ENCODE measurements around the gene RFX1. TPM values are rescaled to one million over a fixed set of nuclear protein-coding genes. Genes with fewer than 3 reads are reported as not detected.
A peak's percentile ranks its signal among the peaks of the same experiment; 100 is the strongest.

RFX1 gene
- polyA plus RNA-seq (0.45 to 0.97 TPM (median 0.48 TPM) in 3 replicates), polyA minus RNA-seq (0.42 to 6.6 TPM (median 0.76 TPM) in 3 replicates)
- 3.7 TPM for polyA plus RNA-seq (2011; ENCODE audit: low read depth)
- 0.44 and 1.0 TPM in 2 replicates for polyA plus RNA-seq (2011; cell fraction: cytosol; rRNA removed)
- 3.0 and 3.7 TPM in 2 replicates for polyA plus RNA-seq (2011; cell fraction: nucleus; rRNA removed)
- polyA plus RNA-seq (2012; ENCODE audit: low replicate concordance): 4.0 and 4.3 TPM in 2 replicates
- polyA minus RNA-seq (2011; cell fraction: cytosol; rRNA and poly(A)+ RNA removed): 4.2 TPM
- polyA minus RNA-seq (2011; cell fraction: nucleus; rRNA and poly(A)+ RNA removed): 3.4 and 9.2 TPM in 2 replicates

- FAIRE-seq: peak; percentile 64
- Histone ChIP-seq H3K27me3 (ENCODE audit: control insufficient read depth, extremely low read depth, insufficient read depth, low read length) (no peaks in the 10 kb centered on the region), H2AFZ (ENCODE audit: control insufficient read depth, low read length) (peak within 1 kb of the TSS; percentile 78), H3K9ac (ENCODE audit: control insufficient read depth, extremely low read depth, insufficient read depth, low read length) (peak within 1 kb of the TSS; percentile 97), H3K36me3 (ENCODE audit: control insufficient read depth in 2 of 2, extremely low read depth in 1 of 2, insufficient read depth in 2 of 2, low read length in 2 of 2) (peaks cover 0 to 2% of the 10 kb centered on the region in 2 experiments), H3K4me3 (ENCODE audit: control insufficient read depth in 2 of 3, extremely low read depth in 1 of 3, insufficient read depth in 2 of 3, low read depth in 1 of 3, low read length in 3 of 3) (peak within 1 kb of the TSS; percentile 59 to 91 (median 81)), H3K4me1 (ENCODE audit: control insufficient read depth, extremely low read depth, insufficient read depth, low read length) (peaks cover 25% of the 10 kb centered on the region), H3K27ac (ENCODE audit: control insufficient read depth, insufficient read depth, low read length) (peak within 1 kb of the TSS; percentile 98), H3K9me1 (ENCODE audit: control insufficient read depth, extremely low read depth, insufficient read depth, low read length) (no peaks in the 10 kb centered on the region), H4K20me1 (ENCODE audit: control insufficient read depth, extremely low read depth, insufficient read depth, low read length) (no peaks in the 10 kb centered on the region), H3K4me2 (ENCODE audit: control insufficient read depth, extremely low read depth, insufficient read depth, low read depth, low read length) (peak within 1 kb of the TSS; percentile 74), H3K79me2 (ENCODE audit: control insufficient read depth, insufficient read depth, low read length) (peaks cover 3% of the 10 kb centered on the region), H3K9me3 (ENCODE audit: control insufficient read depth, low read depth, low read length) (no peaks in the 10 kb centered on the region)
- dilution Hi-C loops (cut with MboI; ENCODE audit: extremely low pct_ligation_motif_present, low sequenced_read_pairs): no loop called here
- DNase-seq (ENCODE audit: low read depth, low spot score): peak; percentile 94
- TF ChIP-seq, protein P1, sequence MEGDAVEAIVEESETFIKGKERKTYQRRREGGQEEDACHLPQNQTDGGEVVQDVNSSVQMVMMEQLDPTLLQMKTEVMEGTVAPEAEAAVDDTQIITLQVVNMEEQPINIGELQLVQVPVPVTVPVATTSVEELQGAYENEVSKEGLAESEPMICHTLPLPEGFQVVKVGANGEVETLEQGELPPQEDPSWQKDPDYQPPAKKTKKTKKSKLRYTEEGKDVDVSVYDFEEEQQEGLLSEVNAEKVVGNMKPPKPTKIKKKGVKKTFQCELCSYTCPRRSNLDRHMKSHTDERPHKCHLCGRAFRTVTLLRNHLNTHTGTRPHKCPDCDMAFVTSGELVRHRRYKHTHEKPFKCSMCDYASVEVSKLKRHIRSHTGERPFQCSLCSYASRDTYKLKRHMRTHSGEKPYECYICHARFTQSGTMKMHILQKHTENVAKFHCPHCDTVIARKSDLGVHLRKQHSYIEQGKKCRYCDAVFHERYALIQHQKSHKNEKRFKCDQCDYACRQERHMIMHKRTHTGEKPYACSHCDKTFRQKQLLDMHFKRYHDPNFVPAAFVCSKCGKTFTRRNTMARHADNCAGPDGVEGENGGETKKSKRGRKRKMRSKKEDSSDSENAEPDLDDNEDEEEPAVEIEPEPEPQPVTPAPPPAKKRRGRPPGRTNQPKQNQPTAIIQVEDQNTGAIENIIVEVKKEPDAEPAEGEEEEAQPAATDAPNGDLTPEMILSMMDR (optimal IDR thresholded peaks at IDR 0.05 in 1 of 3, IDR thresholded peaks at IDR 0.05 in 1 of 3, conservative IDR thresholded peaks at IDR 0.05 in 1 of 3; ENCODE audit: extremely low read depth in 1 of 3, insufficient read depth in 2 of 3, low read length in 3 of 3): no peak
- TF ChIP-seq EZH2 (IDR thresholded peaks at IDR 0.05; ENCODE audit: low read length): no peak
Measured at GRCh38 chr19:14006085-14006765, at the start of gene RFX1. Gene RFX1 (minus strand): TSS chr19:14006320. CDS start chr19:13993843, 12,477 bp downstream.

GRCh38 chr19:14055396-14055795 is 49.3 kb upstream of the RFX1 start:
- no peak for FAIRE-seq
- H3K4me3 ChIP-seq (ENCODE audit: control insufficient read depth in 2 of 3, extremely low read depth in 1 of 3, insufficient read depth in 2 of 3, low read depth in 1 of 3, low read length in 3 of 3): no peak overlapping the region
- dilution Hi-C loops (cut with MboI; ENCODE audit: extremely low pct_ligation_motif_present, low sequenced_read_pairs): no loop called here

More at GRCh38 chr19:14055396-14055795, 49.3 kb upstream of the RFX1 start:
- no peaks in the 10 kb centered on the region for H3K79me2 ChIP-seq (ENCODE audit: control insufficient read depth, insufficient read depth, low read length)
- peaks cover 34% of the 10 kb centered on the region for H3K27me3 ChIP-seq (ENCODE audit: control insufficient read depth, extremely low read depth, insufficient read depth, low read length)
- H3K9me3 ChIP-seq (ENCODE audit: control insufficient read depth, low read depth, low read length): no peaks in the 10 kb centered on the region
- H3K4me2 ChIP-seq (ENCODE audit: control insufficient read depth, extremely low read depth, insufficient read depth, low read depth, low read length): no peak overlapping the region
- peaks cover 0 to 2% of the 10 kb centered on the region in 2 experiments for H3K36me3 ChIP-seq (ENCODE audit: control insufficient read depth in 2 of 2, extremely low read depth in 1 of 2, insufficient read depth in 2 of 2, low read length in 2 of 2)
- DNase-seq (ENCODE audit: low read depth, low spot score): no peak
- H4K20me1 ChIP-seq (ENCODE audit: control insufficient read depth, extremely low read depth, insufficient read depth, low read length): no peaks in the 10 kb centered on the region
- no peaks in the 10 kb centered on the region for H3K9me1 ChIP-seq (ENCODE audit: control insufficient read depth, extremely low read depth, insufficient read depth, low read length)
- TF ChIP-seq EZH2 (IDR thresholded peaks at IDR 0.05; ENCODE audit: low read length): no peak
- TF ChIP-seq, protein P1 (optimal IDR thresholded peaks at IDR 0.05 in 1 of 3, IDR thresholded peaks at IDR 0.05 in 1 of 3, conservative IDR thresholded peaks at IDR 0.05 in 1 of 3; ENCODE audit: extremely low read depth in 1 of 3, insufficient read depth in 2 of 3, low read length in 3 of 3): no peak
- H3K9ac ChIP-seq (ENCODE audit: control insufficient read depth, extremely low read depth, insufficient read depth, low read length): no peak overlapping the region
- no peak overlapping the region for H2AFZ ChIP-seq (ENCODE audit: control insufficient read depth, low read length)
- H3K27ac ChIP-seq (ENCODE audit: control insufficient read depth, insufficient read depth, low read length): no peak overlapping the region
- H3K4me1 ChIP-seq (ENCODE audit: control insufficient read depth, extremely low read depth, insufficient read depth, low read length): no peaks in the 10 kb centered on the region
